AG09309 (cell line): ENCODE measurements around the gene EXOSC5.

Experiments used
- DNase-seq: peaks from one replicate; pipeline ENCODE4 v3.0.0-alpha.2; 2010; ENCODE audit warnings: low read depth
- H3K4me3 ChIP-seq: 2 replicates; pipeline ENCODE4 v1.5.1; 2011; ENCODE audit warnings: mild to moderate bottlenecking, low read depth, low read length, moderate library complexity; ENCODE audit not compliant: control insufficient read depth
- CTCF ChIP-seq: IDR thresholded peaks from 2 replicates; pipeline ENCODE4 v1.5.1; 2011; ENCODE audit warnings: mild to moderate bottlenecking, low read depth, low read length, inconsistent platforms; ENCODE audit not compliant: insufficient read depth, control insufficient read depth; ENCODE audit errors: missing control alignments

EXOSC5 gene

GRCh38 chr19:41355802-41356201, 41.4 kb downstream of the EXOSC5 start:
- H3K4me3 ChIP-seq = no peak overlapping the region
- no peak for DNase-seq
- TF ChIP-seq CTCF = no peak

DNA sequence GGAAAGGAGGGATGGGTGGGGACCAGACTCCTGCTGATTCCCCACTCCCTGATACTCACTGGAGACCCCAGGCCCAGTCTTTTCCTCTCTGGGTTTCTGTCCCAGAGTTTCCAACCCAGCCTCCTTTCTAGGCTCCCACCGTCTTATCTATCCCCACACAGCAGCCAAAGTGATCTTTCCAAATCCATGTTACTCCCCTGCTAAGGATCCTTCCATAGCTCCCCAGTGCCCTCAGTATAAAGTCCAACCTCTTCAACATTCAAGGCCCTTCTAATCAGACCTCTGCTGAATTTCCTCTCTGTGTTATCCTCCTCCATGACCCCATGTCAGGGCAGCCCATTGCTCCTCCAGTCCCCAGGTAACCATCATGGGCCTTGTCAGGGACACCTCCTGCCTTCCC, 42.1 kb downstream of the EXOSC5 start:
- DNase-seq = no peak
- H3K4me3 ChIP-seq = no peak overlapping the region
- TF ChIP-seq CTCF = no peak

DNA sequence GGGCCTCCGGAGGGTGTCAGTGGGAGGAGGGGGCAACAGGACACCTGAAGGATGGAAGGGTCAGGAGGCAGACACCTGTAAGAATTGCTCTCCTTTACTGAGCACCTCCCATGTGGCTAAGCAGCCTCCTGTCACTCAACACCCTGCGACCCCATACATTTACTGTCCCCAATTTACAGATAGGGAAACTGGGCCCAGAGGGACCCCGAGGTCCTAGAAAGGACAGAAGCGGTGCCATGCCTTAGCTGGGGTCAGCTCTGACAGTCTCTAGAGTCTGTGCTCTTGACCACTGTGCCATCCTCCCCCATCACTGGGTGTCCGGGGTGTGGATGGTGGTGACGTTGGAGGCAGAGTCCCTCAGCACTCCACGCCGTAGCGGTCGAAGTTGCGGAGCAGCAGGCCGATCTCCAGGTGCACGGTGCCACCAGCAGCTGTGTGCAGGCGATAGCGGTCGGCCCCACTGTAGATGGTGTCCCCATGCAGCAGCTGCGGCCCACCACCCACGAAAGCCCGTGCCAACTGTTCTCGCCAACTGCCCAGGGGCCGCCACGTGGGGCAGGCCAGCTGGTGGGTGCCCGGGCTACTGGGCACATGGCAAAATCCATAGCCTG, 42.7 kb downstream of the EXOSC5 start:
- no peak for TF ChIP-seq CTCF
- no peak for DNase-seq
- peak overlapping the region; percentile 97 for H3K4me3 ChIP-seq

- peak within 1 kb of the TSS; percentile 97 for H3K4me3 ChIP-seq
- peak; percentile 93 for TF ChIP-seq CTCF
- DNase-seq = peak; percentile 58
Measured at GRCh38 chr19:41353466-41354342, 43.5 kb downstream of the EXOSC5 start, which contains the start of gene TGFB1. Gene TGFB1, minus strand, starts transcription at chr19:41353922. Its CDS starts 878 bp downstream, at chr19:41353044.

GRCh38 chr19:41352609-41353465, 44.3 kb downstream of the EXOSC5 start:
- TF ChIP-seq CTCF = peak; percentile 66
- no peak for DNase-seq
- H3K4me3 ChIP-seq = peak overlapping the region; percentile 97

GRCh38 chr19:41352279-41352608, 44.9 kb downstream of the EXOSC5 start:
- TF ChIP-seq CTCF = no peak
- peak overlapping the region; percentile 97 for H3K4me3 ChIP-seq

More at GRCh38 chr19:41352279-41352608, 44.9 kb downstream of the EXOSC5 start:
- no peak for DNase-seq
